ENCODE results near the gene EPB41L5.

DNA sequence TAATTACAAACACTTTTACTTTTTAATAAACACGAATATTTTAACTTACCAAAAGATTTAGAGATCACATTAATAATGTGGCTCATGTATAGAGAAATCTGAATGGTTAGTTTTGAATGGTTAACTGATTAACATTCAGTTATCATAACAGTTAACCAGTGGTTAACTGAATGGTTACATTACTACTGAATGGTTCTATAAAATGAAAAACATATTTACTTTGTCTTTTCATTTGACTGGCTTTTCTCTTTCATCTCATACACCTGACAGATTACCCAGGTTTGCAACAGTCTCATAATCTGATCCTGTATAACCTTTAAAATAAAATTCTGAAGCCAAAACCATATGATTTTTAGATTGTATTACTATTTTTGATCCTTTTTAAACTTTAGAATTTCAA lies 91.9 kb downstream of the EPB41L5 start:
- TF ChIP-seq, protein P1, sequence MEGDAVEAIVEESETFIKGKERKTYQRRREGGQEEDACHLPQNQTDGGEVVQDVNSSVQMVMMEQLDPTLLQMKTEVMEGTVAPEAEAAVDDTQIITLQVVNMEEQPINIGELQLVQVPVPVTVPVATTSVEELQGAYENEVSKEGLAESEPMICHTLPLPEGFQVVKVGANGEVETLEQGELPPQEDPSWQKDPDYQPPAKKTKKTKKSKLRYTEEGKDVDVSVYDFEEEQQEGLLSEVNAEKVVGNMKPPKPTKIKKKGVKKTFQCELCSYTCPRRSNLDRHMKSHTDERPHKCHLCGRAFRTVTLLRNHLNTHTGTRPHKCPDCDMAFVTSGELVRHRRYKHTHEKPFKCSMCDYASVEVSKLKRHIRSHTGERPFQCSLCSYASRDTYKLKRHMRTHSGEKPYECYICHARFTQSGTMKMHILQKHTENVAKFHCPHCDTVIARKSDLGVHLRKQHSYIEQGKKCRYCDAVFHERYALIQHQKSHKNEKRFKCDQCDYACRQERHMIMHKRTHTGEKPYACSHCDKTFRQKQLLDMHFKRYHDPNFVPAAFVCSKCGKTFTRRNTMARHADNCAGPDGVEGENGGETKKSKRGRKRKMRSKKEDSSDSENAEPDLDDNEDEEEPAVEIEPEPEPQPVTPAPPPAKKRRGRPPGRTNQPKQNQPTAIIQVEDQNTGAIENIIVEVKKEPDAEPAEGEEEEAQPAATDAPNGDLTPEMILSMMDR (IDR thresholded peaks at IDR 0.05), result no peak
- TF ChIP-seq POLR2A (IDR thresholded peaks at IDR 0.05), result no peak
